NB4 (cell line): ENCODE results near the gene ADAMTSL2.

Source experiments
- DNase-seq: peaks from one replicate; pipeline ENCODE4 v3.0.0; 2010; ENCODE audit warnings: low read depth
- H3K4me3 ChIP-seq: one replicate; pipeline ENCODE4 v1.5.1; 2011; ENCODE audit warnings: mild to moderate bottlenecking, low read depth, low read length, moderate library complexity
- MYC ChIP-seq: IDR thresholded peaks from 2 replicates; pipeline ENCODE4 v1.6.1; 2011; ENCODE audit warnings: low read depth, low read length
- POLR2A ChIP-seq: IDR thresholded peaks from 2 replicates; pipeline ENCODE4 v1.6.1; 2011; ENCODE audit warnings: mild to moderate bottlenecking; ENCODE audit not compliant: insufficient read length; ENCODE audit errors: extremely low read depth
- TF ChIP-seq, protein P1 (sequence below): IDR thresholded peaks from 2 replicates; pipeline ENCODE4 v1.6.1; 2011; ENCODE audit warnings: low read depth, low read length
- TF ChIP-seq, protein P2 (sequence below): IDR thresholded peaks from one replicate; pipeline ENCODE4 v1.5.1; 2012; ENCODE audit warnings: low read depth, low read length

ADAMTSL2 gene

DNA sequence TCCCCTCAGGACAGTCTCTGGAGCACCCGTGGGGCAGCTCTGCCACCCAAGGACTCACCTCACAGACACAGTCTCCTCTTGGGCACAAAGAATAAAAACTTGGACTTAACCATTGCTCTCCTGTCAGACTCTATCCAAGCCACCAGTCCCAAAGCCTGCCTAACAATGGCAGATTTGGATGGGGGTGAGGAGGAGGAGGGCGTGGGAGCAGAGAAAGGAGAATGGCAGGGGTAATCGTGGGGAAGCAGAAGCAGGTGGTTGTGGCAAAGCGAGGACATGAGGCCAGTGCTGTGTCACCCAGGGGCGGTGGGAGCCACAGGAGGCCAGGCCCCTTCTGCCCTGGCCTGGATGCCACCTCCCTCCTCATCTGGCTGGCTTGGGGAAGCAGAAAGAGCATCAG, 80.2 kb downstream of the ADAMTSL2 start:
- TF ChIP-seq, protein P1, sequence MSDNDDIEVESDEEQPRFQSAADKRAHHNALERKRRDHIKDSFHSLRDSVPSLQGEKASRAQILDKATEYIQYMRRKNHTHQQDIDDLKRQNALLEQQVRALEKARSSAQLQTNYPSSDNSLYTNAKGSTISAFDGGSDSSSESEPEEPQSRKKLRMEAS: no peak
- no peak for TF ChIP-seq POLR2A
- TF ChIP-seq, protein P2, sequence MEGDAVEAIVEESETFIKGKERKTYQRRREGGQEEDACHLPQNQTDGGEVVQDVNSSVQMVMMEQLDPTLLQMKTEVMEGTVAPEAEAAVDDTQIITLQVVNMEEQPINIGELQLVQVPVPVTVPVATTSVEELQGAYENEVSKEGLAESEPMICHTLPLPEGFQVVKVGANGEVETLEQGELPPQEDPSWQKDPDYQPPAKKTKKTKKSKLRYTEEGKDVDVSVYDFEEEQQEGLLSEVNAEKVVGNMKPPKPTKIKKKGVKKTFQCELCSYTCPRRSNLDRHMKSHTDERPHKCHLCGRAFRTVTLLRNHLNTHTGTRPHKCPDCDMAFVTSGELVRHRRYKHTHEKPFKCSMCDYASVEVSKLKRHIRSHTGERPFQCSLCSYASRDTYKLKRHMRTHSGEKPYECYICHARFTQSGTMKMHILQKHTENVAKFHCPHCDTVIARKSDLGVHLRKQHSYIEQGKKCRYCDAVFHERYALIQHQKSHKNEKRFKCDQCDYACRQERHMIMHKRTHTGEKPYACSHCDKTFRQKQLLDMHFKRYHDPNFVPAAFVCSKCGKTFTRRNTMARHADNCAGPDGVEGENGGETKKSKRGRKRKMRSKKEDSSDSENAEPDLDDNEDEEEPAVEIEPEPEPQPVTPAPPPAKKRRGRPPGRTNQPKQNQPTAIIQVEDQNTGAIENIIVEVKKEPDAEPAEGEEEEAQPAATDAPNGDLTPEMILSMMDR: no peak
- no peak for TF ChIP-seq MYC
- no peak for DNase-seq
- H3K4me3 ChIP-seq: no peak overlapping the region

DNA sequence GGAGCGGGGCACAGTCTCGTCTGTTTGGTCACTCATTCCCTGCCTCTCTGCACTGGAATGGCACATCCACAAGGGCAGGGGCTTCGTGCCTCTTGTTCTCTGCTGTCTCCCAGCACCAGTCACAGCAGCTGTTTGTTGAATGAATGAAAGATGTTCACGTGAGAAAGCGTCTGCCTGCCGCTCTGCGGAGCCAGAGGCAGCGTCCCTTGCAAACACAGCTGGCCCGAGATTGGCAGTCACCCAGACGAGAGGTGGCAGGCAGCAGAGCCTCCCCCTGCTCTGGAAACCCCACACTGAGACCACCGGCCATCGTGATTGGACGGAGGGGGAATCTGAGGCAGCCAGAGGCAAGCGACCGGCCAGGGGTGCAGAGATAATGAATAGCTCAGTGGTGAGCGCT, 80.7 kb downstream of the ADAMTSL2 start:
- no peak for TF ChIP-seq MYC
- no peak for TF ChIP-seq POLR2A
- TF ChIP-seq, protein P2: no peak
- TF ChIP-seq, protein P1: no peak
- H3K4me3 ChIP-seq: no peak overlapping the region
- no peak for DNase-seq

DNA sequence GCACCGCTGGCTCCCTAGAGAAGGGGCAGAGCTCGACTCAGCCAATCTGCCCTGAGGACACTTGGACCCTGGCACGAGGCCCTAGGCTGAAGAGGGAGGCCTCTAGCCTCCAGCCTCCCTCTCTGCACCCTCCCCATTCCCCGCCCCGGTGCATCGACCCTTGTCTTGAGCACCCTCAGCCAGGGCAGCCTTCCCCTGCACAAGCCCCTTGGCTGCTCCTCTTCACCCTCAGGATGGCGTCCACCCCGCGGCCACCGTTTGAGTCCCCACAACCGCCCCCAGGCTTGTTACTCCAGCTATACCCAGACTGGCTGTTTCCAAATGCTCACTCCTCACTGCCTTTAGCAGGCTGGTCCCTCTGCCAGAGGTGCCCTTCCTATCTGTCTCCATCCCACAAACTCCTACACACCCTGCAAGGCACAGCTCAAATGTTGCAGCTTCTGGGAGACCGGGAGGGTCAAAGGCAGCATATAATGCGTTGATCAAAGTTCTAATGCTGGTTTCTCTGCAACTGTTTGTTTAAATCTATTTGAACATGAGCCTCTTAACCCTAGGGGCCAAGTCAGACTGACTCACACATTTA, 81.2 kb downstream of the ADAMTSL2 start:
- H3K4me3 ChIP-seq: no peak overlapping the region

DNA sequence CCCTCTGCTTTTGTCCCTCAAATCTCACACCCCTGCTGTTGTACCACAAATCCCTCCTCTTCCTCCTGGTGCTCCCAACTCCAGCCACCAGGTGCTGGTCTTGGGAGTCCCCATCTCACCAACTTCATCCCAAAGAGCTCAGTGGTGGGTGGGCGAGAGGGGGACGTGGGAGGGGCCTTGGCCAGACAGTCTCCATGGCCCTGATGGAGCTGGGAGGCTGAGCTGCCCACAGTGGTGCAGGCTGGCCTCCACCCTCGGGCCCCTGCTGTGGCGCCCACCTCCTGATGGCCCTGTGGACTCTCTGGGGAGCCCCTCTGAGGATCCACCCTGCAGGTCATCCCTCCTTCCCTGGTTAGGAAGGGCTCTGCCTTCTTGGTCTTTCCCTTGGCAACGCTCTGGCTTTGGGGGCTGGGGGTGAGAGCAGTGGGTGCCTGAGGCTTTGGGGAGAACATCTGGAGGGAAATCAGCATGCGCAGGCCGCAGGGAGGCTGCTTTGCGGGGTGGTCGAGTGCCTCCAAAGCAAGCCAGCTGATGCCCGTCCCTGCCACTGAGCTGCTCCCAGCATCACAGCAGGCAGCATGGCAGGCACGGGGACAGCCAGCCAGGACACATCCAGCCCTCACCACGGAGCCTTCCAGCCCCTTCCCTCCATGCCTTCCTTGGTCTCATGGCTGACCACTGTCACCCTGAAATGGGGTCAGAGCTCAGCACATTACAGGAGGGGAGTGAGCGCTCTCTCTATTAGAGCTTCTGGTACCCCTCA, 82.3 kb downstream of the ADAMTSL2 start:
- no peak overlapping the region for H3K4me3 ChIP-seq
- TF ChIP-seq POLR2A (no peak), MYC (no peak)
- TF ChIP-seq, protein P1: no peak
- TF ChIP-seq, protein P2: no peak
- DNase-seq: no peak

More for the DNA sequence above, 81.2 kb downstream of the ADAMTSL2 start:
- no peak for TF ChIP-seq MYC
- TF ChIP-seq, protein P2: no peak
- TF ChIP-seq, protein P1: no peak
- TF ChIP-seq POLR2A: no peak
- DNase-seq: no peak

DNA sequence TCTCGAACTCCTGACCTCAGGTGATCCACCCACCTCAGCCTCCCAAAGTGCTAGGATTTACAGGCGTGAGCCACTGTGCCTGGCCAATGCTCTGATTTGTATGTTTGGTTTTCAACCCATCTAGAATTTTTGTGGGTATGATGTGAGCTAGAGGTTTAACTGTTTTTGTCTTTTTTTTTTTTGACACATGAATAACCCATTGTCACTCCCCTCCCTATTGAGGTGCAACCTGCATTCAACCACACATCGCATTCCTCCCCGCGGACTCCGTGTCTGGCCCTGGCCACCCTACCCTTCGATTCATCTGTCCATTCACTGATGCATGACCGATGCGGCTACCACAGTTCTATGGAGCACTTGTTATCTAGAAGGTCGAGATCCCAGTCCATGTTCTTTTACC, 84.2 kb downstream of the ADAMTSL2 start:
- no peak overlapping the region for H3K4me3 ChIP-seq
- TF ChIP-seq POLR2A (no peak), MYC (no peak)
- TF ChIP-seq, protein P1: no peak
- TF ChIP-seq, protein P2: no peak
- no peak for DNase-seq
